ENCODE data around the gene SLC15A5. TPM values are rescaled to one million over a fixed set of nuclear protein-coding genes. Genes with fewer than 3 reads are reported as not detected.

Gene SLC15A5
- total RNA-seq, 1 donor from 2014 or later: not detected

DNA sequence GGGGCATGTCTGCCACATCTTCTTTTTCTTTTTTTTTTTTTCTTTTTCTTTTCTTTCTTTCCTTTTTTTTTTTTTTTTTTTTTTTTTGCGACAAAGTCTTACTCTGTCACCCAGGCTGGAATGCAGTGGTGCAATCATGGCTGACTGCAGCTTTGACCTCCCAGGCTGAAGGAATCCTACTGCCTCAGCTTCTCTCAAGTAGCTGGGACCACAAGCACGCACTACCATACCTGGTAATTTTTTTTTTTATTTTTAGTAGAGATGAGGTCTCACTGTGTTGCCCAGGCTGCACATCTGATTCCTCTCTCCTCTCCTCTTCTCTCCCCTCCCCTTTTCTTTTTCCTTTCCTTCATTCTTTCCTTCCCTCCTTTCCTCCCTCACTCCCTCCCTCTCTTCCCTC, 18.5 kb downstream of the SLC15A5 start:
- no peak for DNase-seq
- H3K9me3 Mint-ChIP-seq (ENCODE audit: unreplicated experiment): no peaks in the 10 kb centered on the region
- H3K4me3 Mint-ChIP-seq (ENCODE audit: unreplicated experiment): no peak overlapping the region
- no peaks in the 10 kb centered on the region for H3K4me1 Mint-ChIP-seq (ENCODE audit: low read depth, unreplicated experiment)
- no peak overlapping the region for H3K27ac Mint-ChIP-seq (ENCODE audit: unreplicated experiment)
- peaks cover 6% of the 10 kb centered on the region for H3K36me3 Mint-ChIP-seq (ENCODE audit: unreplicated experiment)
- no peaks in the 10 kb centered on the region for H3K27me3 Mint-ChIP-seq (ENCODE audit: unreplicated experiment)
- TF ChIP-seq, protein P1, sequence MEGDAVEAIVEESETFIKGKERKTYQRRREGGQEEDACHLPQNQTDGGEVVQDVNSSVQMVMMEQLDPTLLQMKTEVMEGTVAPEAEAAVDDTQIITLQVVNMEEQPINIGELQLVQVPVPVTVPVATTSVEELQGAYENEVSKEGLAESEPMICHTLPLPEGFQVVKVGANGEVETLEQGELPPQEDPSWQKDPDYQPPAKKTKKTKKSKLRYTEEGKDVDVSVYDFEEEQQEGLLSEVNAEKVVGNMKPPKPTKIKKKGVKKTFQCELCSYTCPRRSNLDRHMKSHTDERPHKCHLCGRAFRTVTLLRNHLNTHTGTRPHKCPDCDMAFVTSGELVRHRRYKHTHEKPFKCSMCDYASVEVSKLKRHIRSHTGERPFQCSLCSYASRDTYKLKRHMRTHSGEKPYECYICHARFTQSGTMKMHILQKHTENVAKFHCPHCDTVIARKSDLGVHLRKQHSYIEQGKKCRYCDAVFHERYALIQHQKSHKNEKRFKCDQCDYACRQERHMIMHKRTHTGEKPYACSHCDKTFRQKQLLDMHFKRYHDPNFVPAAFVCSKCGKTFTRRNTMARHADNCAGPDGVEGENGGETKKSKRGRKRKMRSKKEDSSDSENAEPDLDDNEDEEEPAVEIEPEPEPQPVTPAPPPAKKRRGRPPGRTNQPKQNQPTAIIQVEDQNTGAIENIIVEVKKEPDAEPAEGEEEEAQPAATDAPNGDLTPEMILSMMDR (IDR thresholded peaks at IDR 0.05; ENCODE audit: partially characterized antibody, unreplicated experiment): no peak

DNA sequence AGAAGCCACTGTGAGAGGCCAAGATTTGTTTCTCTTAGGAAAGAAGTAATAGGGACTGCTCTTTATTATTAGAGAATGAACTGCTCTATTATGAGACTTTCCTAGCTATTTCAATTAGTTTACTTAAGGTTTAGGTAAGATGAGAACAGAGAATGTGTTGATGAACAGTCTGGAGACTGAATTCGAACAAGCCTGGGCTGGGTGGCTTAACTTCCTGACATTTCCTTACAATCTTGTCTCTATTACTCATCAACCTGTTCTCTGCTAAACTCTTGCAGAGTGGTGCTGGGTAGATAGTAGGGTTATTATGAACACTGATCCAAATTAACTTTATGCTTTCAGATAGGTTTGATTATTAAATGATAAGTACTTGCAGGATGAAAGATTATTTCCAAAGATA, 31.2 kb downstream of the SLC15A5 start:
- Mint-ChIP-seq H3K4me3 (ENCODE audit: unreplicated experiment) (no peak overlapping the region), H3K4me1 (ENCODE audit: low read depth, unreplicated experiment) (no peaks in the 10 kb centered on the region), H3K9me3 (ENCODE audit: unreplicated experiment) (no peaks in the 10 kb centered on the region), H3K27ac (ENCODE audit: unreplicated experiment) (no peak overlapping the region), H3K27me3 (ENCODE audit: unreplicated experiment) (no peaks in the 10 kb centered on the region), H3K36me3 (ENCODE audit: unreplicated experiment) (no peaks in the 10 kb centered on the region)
- TF ChIP-seq, protein P1 (IDR thresholded peaks at IDR 0.05; ENCODE audit: partially characterized antibody, unreplicated experiment): no peak
- no peak for DNase-seq

DNA sequence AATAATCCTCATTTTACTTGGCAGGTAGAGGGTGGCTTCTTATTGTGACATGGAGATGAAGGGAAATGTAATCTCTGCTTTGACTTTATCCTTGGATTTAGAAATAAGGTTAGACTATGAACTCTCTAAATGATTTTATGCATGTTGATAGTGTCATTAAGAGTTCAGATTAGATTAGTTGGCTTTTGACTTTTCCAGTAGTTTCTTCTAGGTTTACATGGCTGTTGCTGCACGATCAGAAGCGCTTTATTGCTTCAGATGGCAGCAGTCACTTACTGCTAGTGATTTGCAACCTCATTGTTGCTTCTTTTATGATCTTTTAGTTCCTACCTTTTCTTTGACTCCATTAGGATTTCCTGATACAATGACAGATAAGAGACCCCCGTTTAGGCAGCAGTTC, 32.3 kb downstream of the SLC15A5 start:
- Mint-ChIP-seq H3K27ac (ENCODE audit: unreplicated experiment) (no peak overlapping the region), H3K4me1 (ENCODE audit: low read depth, unreplicated experiment) (no peaks in the 10 kb centered on the region)
- TF ChIP-seq, protein P1 (IDR thresholded peaks at IDR 0.05; ENCODE audit: partially characterized antibody, unreplicated experiment): no peak

GRCh38 chr12:16243487-16244412, 33.7 kb downstream of the SLC15A5 start:
- no peaks in the 10 kb centered on the region for H3K36me3 Mint-ChIP-seq (ENCODE audit: unreplicated experiment)
- no peak for DNase-seq
- no peak overlapping the region for H3K27ac Mint-ChIP-seq (ENCODE audit: unreplicated experiment)
- no peaks in the 10 kb centered on the region for H3K27me3 Mint-ChIP-seq (ENCODE audit: unreplicated experiment)
- no peaks in the 10 kb centered on the region for H3K4me1 Mint-ChIP-seq (ENCODE audit: low read depth, unreplicated experiment)
- TF ChIP-seq, protein P1 (IDR thresholded peaks at IDR 0.05; ENCODE audit: partially characterized antibody, unreplicated experiment): no peak
- H3K9me3 Mint-ChIP-seq (ENCODE audit: unreplicated experiment): no peaks in the 10 kb centered on the region
- H3K4me3 Mint-ChIP-seq (ENCODE audit: unreplicated experiment): no peak overlapping the region

More for the DNA sequence above, 32.3 kb downstream of the SLC15A5 start:
- H3K4me3 Mint-ChIP-seq (ENCODE audit: unreplicated experiment): no peak overlapping the region
- H3K36me3 Mint-ChIP-seq (ENCODE audit: unreplicated experiment): no peaks in the 10 kb centered on the region
- H3K27me3 Mint-ChIP-seq (ENCODE audit: unreplicated experiment): no peaks in the 10 kb centered on the region
- H3K9me3 Mint-ChIP-seq (ENCODE audit: unreplicated experiment): no peaks in the 10 kb centered on the region
- no peak for DNase-seq

GRCh38 chr12:16241346-16241745, 36.1 kb downstream of the SLC15A5 start:
- H3K4me3 Mint-ChIP-seq (ENCODE audit: unreplicated experiment): no peak overlapping the region
- no peak for DNase-seq
- H3K27me3 Mint-ChIP-seq (ENCODE audit: unreplicated experiment): no peaks in the 10 kb centered on the region
- H3K9me3 Mint-ChIP-seq (ENCODE audit: unreplicated experiment): no peaks in the 10 kb centered on the region
- TF ChIP-seq, protein P1 (IDR thresholded peaks at IDR 0.05; ENCODE audit: partially characterized antibody, unreplicated experiment): no peak
- H3K27ac Mint-ChIP-seq (ENCODE audit: unreplicated experiment): no peak overlapping the region
- no peaks in the 10 kb centered on the region for H3K36me3 Mint-ChIP-seq (ENCODE audit: unreplicated experiment)
- H3K4me1 Mint-ChIP-seq (ENCODE audit: low read depth, unreplicated experiment): no peaks in the 10 kb centered on the region

All from glutamatergic neuron (in vitro differentiated cells).